GOT3 (cell line): ENCODE data around the gene POP4.

ENCODE experiments used
- DNase-seq: peaks from one replicate; lab custom pipeline; 2025; ENCODE audit warnings: mixed read lengths; lab: John Stamatoyannopoulos, UW

The POP4 gene

DNA sequence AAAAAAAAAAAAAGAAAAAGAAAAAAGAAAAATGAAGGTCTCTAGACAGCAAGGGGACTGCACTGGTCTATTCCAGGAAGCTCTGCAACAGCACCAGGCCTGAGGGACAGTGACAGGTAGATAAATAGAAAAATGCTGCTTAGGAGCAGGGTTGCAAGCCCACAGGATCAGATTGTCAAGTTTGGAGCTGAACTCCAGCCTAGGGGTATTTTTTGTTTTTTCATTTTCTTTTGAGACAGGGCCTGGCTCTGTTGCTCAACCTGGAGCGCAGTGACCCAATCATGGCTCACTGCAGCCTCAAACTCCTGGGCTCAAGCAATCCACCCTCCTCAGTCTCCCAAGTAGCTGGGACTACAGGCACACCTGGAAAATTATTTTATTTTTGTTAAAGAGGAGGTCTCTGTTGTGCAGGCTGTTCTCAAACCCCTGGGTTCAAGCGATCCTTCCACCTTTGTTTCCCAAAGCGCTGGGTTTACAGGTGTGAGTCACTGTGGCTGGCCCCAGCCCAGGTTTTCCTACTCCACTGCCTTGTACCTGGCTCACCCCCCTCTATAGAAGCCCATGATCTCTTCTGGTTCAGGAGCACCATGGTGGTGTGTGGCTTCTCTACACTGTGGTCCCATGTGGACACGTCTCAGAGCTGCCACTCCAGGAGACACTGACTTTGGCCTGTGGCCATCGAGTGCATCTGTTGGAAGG lies 23.9 kb downstream of the POP4 start:
- no peak for DNase-seq

DNA sequence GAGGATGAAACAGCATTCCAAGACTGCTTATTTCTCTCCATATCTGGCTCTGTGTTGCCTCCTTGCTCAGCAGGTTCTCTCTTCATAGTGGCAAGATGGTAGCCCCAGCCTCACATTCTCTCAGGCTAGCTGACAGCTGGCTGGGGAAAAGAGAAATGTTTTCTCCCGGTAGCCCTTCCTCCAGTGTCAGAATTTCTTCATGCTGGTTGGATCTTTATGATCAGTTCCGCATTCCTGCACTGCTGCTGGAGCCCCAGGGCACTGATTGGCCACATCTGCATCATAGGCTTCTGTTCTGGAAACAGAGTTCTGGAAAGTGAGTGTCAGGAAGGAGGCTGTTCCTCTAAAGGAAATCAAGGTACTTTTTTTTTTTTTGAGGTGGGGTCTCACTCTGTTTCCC lies 24.6 kb downstream of the POP4 start:
- no peak for DNase-seq

- no peak for DNase-seq
These were observed 25.4 kb downstream of the POP4 start for GRCh38 chr19:29631450-29631849.

GRCh38 chr19:29634002-29634401 lies 27.9 kb downstream of the POP4 start:
- no peak for DNase-seq

GRCh38 chr19:29634423-29635130 lies 28.5 kb downstream of the POP4 start:
- no peak for DNase-seq

GRCh38 chr19:29635963-29636362 lies 29.9 kb downstream of the POP4 start:
- DNase-seq, result no peak

DNA sequence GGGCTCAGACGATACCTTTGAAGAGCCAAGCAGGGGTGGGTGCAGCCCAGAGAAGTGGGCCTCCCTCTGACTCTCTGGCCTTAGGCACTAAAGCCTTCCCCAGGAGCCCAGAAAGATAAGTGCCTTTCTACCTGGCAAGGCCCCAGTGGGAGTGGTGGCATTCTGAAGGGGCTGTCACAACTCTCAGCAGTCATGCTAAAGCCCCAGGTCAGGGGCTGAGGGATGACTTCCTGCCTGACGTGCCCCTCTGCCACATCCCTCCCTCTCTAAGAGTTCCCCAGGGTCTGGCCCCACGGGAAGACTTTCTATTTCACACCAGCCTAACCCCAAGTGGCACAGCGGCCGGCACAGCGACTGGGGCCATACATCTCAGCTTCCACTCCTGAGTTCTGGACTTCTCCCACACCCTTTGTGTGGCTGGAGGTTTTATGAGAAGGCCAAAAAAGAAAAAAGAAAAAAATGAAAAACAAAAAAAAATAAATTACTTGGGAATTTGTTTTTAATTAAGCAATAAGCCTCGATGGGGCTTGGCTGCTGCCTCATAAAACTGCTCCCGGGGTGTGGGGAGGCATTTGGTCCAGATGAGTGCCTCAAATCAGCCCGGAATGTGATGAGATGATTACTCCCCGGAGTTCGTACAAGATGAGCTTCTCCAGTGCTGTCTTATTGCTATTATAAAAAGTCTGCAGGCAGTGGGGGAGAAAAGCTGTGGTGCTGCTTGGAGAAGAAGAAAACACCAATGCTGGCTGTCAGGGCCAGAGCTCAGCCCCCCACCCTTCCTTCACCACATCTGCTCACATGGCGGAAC lies 30.7 kb downstream of the POP4 start:
- no peak for DNase-seq

DNA sequence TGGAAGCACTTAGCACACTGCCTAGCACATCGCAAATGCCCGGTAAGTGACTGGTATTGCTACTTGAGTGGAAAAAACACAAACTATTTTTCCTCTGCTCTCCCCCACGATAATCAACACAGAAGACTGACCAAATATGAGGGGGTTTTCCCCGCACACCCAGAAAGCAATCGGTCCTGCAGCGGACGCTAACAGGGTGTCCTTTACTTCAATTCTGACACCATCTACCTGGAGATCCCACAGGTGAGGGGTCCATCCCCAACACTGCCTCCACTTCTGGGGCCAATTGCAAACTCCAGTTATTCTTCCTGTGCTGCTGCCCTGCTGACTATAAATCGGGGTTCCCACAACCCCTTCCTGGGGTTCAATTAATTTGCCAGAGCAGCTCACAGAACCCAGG lies 33.0 kb downstream of the POP4 start:
- no peak for DNase-seq

DNA sequence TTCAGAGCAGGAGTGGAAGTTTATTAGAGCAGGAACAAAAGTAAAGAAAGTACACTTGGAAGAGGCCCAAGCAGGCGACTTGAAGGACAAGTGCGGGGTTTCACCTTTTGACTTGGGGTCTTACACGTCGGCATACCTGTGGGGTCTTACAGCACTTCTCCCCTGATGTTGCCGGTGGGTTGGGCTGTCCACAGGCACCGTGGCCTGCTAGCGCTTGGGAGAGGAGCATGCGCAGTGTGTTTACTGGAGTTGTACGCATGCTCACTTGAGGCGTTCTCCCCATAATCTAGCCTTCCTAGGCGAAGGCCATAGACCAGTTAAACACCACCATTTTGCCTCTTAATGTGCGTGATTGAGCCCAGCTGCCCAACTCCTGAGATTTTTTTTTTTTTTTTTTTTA lies 34.1 kb downstream of the POP4 start:
- DNase-seq, result no peak

- no peak for DNase-seq
These were observed 35.5 kb downstream of the POP4 start for GRCh38 chr19:29641597-29641996.

GRCh38 chr19:29643361-29643935 lies 37.4 kb downstream of the POP4 start:
- DNase-seq, result no peak

DNA sequence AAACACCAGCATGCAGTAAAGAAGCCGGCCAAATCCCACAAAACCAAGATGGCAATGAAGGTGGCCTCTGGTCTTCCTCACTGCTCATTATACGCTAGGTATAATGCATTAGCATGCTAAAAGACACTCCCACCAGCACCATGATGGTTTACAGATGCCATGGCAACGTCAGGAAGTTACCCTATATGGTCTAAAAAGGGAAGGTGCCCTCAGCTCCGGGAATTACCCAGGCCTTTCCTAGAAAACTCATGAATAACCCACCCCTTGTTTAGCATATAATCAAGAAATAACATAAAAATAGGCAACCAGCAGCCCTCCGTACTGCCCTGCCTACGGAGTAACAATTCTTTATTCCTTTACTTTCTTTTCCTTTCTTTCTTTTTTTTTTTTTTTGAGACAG lies 38.1 kb downstream of the POP4 start:
- DNase-seq, result no peak

DNA sequence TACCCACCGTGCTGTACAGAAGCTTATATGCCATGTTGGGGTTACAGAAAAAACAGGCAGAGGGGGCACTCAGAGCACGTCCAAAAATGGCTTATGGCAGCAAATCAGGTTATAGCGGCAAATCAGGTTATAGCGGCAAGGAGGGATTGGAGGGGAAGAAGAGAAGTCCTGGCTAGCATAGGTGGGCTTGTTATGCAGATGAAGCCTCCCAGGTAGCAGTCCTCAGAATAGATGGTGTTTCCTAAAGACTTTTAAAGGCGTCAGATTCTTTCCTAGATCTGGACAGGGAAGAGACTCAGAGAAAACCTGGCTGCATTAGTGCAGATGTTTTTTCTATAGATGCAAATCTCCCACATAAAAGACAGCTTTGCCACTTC lies 39.4 kb downstream of the POP4 start:
- DNase-seq, result no peak

DNA sequence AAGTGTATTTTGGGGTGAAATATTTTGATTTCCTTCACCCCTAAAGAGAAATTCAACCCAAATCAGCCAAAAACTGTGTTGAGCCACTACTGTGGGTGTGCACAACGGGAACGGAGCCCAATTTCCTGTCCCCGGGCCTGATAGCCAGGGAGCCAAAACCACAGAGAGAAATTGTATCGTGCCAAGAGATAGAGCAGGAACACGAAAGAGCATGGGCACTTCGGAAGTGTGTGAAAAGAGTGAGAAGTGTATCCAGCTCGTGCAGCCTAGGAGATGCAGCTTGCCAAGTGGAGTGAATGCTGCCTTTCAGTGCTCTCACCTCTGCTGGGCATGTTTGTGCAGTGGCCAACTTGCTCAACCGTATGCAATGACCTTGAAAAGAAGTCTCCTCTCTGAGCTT lies 39.8 kb downstream of the POP4 start:
- DNase-seq, result no peak

GRCh38 chr19:29650772-29651387 lies 44.8 kb downstream of the POP4 start:
- no peak for DNase-seq

DNA sequence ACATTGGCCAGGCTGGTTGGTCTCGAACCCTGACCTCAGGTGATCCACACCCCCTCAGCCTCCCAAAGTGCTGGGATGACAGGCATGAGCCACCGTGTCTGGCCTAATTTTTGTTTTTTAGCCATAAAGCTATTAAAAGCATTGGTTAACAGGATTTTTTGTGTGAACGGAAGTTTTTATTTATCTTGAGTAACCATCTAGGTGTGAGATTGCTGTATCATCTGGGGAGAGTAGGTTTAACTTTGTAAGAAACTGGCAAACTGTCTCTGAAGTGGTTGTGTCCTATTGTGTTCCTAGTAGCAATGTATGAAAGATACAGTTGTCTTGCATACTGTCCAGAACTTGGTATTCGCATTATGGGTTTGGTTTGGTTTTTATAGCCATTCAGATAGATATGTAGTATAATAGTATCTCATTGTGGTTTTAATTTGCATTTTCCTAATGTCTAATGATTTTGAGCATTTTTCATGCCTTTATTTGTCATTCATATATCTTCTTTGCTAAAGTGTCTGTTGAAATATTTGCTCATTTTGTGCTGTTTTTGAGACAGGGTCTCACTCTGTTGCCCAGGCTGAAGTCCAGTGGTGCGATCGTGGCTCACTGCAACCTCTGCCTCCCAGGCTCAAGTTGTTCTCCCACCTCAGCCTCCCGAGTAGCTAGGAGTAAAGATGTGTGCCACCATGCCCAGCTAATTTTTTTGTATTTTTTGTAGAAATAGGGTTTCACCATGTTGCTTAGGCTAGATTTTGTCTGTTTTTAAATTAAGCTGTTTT lies 45.7 kb downstream of the POP4 start:
- DNase-seq, result no peak

GRCh38 chr19:29653398-29653797 lies 47.3 kb downstream of the POP4 start:
- no peak for DNase-seq

GRCh38 chr19:29655648-29656335 lies 49.7 kb downstream of the POP4 start:
- DNase-seq, result no peak

- DNase-seq, result no peak
These were observed 52.3 kb downstream of the POP4 start for GRCh38 chr19:29658221-29658991.

GRCh38 chr19:29660835-29661234 lies 54.8 kb downstream of the POP4 start:
- no peak for DNase-seq
